Measurements from ENCODE around the gene CRB3. TPM values are rescaled to one million over a fixed set of nuclear protein-coding genes. Genes with fewer than 3 reads are reported as not detected.

Gene CRB3
- total and polyA plus RNA-seq, 9 of the 15 experiments (the other 6 are each of a cell fraction or from before 2014, with no cell fraction given), result 0.49 TPM; not detected in 8

GRCh38 chr19:6423499-6424194, 40.4 kb upstream of the CRB3 start (continued):
- TF ChIP-seq, protein P1, sequence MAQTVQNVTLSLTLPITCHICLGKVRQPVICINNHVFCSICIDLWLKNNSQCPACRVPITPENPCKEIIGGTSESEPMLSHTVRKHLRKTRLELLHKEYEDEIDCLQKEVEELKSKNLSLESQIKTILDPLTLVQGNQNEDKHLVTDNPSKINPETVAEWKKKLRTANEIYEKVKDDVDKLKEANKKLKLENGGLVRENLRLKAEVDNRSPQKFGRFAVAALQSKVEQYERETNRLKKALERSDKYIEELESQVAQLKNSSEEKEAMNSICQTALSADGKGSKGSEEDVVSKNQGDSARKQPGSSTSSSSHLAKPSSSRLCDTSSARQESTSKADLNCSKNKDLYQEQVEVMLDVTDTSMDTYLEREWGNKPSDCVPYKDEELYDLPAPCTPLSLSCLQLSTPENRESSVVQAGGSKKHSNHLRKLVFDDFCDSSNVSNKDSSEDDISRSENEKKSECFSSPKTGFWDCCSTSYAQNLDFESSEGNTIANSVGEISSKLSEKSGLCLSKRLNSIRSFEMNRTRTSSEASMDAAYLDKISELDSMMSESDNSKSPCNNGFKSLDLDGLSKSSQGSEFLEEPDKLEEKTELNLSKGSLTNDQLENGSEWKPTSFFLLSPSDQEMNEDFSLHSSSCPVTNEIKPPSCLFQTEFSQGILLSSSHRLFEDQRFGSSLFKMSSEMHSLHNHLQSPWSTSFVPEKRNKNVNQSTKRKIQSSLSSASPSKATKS (CRISPR knock-in tag; IDR thresholded peaks at IDR 0.05), result no peak
- TF ChIP-seq GMEB1 (CRISPR knock-in tag; IDR thresholded peaks at IDR 0.05) (no peak), ZBTB17 (CRISPR knock-in tag; IDR thresholded peaks at IDR 0.05) (peak; percentile 40; the same call in 1 of the 2 replicates), MCM3 (IDR thresholded peaks at IDR 0.05) (no peak), HMGXB4 (CRISPR knock-in tag; IDR thresholded peaks at IDR 0.05) (no peak), NFIC (IDR thresholded peaks at IDR 0.05) (no peak), RNF2 (IDR thresholded peaks at IDR 0.05) (no peak)
- TF ChIP-seq, protein P2, sequence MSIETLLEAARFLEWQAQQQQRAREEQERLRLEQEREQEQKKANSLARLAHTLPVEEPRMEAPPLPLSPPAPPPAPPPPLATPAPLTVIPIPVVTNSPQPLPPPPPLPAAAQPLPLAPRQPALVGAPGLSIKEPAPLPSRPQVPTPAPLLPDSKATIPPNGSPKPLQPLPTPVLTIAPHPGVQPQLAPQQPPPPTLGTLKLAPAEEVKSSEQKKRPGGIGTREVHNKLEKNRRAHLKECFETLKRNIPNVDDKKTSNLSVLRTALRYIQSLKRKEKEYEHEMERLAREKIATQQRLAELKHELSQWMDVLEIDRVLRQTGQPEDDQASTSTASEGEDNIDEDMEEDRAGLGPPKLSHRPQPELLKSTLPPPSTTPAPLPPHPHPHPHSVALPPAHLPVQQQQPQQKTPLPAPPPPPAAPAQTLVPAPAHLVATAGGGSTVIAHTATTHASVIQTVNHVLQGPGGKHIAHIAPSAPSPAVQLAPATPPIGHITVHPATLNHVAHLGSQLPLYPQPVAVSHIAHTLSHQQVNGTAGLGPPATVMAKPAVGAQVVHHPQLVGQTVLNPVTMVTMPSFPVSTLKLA (conservative IDR thresholded peaks at IDR 0.05), result peak in 1 of 2 experiments; percentile 42; a peak in 1 of 4 replicates
- TF ChIP-seq, protein P3, sequence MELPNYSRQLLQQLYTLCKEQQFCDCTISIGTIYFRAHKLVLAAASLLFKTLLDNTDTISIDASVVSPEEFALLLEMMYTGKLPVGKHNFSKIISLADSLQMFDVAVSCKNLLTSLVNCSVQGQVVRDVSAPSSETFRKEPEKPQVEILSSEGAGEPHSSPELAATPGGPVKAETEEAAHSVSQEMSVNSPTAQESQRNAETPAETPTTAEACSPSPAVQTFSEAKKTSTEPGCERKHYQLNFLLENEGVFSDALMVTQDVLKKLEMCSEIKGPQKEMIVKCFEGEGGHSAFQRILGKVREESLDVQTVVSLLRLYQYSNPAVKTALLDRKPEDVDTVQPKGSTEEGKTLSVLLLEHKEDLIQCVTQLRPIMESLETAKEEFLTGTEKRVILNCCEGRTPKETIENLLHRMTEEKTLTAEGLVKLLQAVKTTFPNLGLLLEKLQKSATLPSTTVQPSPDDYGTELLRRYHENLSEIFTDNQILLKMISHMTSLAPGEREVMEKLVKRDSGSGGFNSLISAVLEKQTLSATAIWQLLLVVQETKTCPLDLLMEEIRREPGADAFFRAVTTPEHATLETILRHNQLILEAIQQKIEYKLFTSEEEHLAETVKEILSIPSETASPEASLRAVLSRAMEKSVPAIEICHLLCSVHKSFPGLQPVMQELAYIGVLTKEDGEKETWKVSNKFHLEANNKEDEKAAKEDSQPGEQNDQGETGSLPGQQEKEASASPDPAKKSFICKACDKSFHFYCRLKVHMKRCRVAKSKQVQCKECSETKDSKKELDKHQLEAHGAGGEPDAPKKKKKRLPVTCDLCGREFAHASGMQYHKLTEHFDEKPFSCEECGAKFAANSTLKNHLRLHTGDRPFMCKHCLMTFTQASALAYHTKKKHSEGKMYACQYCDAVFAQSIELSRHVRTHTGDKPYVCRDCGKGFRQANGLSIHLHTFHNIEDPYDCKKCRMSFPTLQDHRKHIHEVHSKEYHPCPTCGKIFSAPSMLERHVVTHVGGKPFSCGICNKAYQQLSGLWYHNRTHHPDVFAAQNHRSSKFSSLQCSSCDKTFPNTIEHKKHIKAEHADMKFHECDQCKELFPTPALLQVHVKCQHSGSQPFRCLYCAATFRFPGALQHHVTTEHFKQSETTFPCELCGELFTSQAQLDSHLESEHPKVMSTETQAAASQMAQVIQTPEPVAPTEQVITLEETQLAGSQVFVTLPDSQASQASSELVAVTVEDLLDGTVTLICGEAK (IDR thresholded peaks at IDR 0.05), result 0 out of 2 replicates have a peak, but pooled peaks have one; percentile 15
- TF ChIP-seq, protein P3 (CRISPR knock-in tag; IDR thresholded peaks at IDR 0.05), result 0 out of 2 replicates have a peak, but pooled peaks have one; percentile 13

Measured in K562 (cell line).